Nephron (organoid): ENCODE results near the gene CCDC9B.

Experiments
- H3K27ac Mint-ChIP-seq, 3 experiments: 2 replicates each; pipeline ENCODE4 v1.8.0; 2020; ENCODE audit warnings: mixed read lengths in 3 of 3, mild to moderate bottlenecking in 2 of 3, moderate library complexity in 1 of 3
- H3K27me3 Mint-ChIP-seq: 2 replicates; pipeline ENCODE4 v1.8.0; 2021; ENCODE audit warnings: low read depth, mild to moderate bottlenecking, moderate library complexity, mixed read lengths
- H3K36me3 Mint-ChIP-seq: 2 replicates; pipeline ENCODE4 v1.8.0; 2020; ENCODE audit warnings: low read depth, mixed read lengths
- H3K4me1 Mint-ChIP-seq: 2 replicates; pipeline ENCODE4 v1.8.0; 2020; ENCODE audit warnings: mixed read lengths
- H3K4me3 Mint-ChIP-seq, 3 experiments: 2 replicates each; pipeline ENCODE4 v1.8.0; 2020; ENCODE audit warnings: mild to moderate bottlenecking in 3 of 3, mixed read lengths in 3 of 3, moderate library complexity in 2 of 3
- H3K9me3 Mint-ChIP-seq: 2 replicates; pipeline ENCODE4 v1.8.0; 2020; ENCODE audit warnings: mixed read lengths
- TF ChIP-seq, protein P1 (sequence below), 3 experiments: fragments of 200-600 bp; sonication (generic); IDR thresholded peaks; one replicate each; pipeline ENCODE4 v1.5.0; 2021; ENCODE audit warnings: antibody characterized with exemption in 3 of 3; ENCODE audit not compliant: unreplicated experiment in 3 of 3

Gene CCDC9B

DNA sequence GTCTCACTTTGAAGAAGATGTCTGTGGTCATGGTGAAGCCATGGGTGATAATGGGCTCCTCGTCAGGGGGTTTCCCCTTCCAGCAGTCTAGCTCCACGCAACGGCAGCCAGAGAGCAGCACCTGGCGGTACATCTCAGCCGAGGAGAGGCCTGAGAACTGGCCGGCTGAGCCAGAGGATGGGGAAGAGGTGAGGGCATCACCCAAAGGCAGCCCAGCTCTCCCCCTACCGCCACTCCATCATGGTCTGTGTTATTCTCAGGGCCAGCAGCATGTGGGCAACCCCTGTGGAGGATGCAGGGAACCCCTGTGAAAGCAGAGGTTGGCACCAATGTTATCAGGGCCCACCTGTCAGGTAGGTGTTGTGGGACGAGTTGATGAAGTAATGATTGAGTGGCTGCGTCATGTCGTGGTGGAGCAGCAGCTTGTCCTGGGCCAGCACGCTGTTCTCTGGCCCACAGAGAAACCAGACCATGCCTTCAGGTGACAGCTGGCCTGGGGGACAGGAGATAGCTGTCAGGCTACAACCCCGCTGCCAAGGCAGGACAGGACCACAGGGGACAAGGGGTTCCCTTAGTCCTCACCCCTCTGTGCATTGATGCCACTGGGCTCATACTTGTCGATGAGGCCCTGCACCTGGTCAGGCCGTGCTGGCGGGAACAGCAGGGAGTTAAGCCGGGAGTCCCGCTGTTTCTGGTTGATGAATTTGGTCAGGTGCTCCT is 42.4 kb downstream of the CCDC9B start:
- Mint-ChIP-seq H3K27ac (no peak overlapping the region), H3K36me3 (peaks cover 7% of the 10 kb centered on the region), H3K9me3 (peaks cover 8% of the 10 kb centered on the region), H3K4me3 (no peak overlapping the region), H3K27me3 (peaks cover 28% of the 10 kb centered on the region), H3K4me1 (no peaks in the 10 kb centered on the region)
- TF ChIP-seq, protein P1, sequence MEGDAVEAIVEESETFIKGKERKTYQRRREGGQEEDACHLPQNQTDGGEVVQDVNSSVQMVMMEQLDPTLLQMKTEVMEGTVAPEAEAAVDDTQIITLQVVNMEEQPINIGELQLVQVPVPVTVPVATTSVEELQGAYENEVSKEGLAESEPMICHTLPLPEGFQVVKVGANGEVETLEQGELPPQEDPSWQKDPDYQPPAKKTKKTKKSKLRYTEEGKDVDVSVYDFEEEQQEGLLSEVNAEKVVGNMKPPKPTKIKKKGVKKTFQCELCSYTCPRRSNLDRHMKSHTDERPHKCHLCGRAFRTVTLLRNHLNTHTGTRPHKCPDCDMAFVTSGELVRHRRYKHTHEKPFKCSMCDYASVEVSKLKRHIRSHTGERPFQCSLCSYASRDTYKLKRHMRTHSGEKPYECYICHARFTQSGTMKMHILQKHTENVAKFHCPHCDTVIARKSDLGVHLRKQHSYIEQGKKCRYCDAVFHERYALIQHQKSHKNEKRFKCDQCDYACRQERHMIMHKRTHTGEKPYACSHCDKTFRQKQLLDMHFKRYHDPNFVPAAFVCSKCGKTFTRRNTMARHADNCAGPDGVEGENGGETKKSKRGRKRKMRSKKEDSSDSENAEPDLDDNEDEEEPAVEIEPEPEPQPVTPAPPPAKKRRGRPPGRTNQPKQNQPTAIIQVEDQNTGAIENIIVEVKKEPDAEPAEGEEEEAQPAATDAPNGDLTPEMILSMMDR (IDR thresholded peaks at IDR 0.05; ENCODE audit: unreplicated experiment in 3 of 3): no peak

GRCh38 chr15:40297356-40297755 is 43.4 kb downstream of the CCDC9B start:
- Mint-ChIP-seq H3K4me1 (no peaks in the 10 kb centered on the region), H3K27me3 (peaks cover 38% of the 10 kb centered on the region), H3K27ac (no peak overlapping the region), H3K9me3 (peaks cover 8% of the 10 kb centered on the region), H3K4me3 (no peak overlapping the region), H3K36me3 (peaks cover 7% of the 10 kb centered on the region)
- TF ChIP-seq, protein P1 (IDR thresholded peaks at IDR 0.05; ENCODE audit: unreplicated experiment in 3 of 3): no peak

- H3K4me1 Mint-ChIP-seq: no peaks in the 10 kb centered on the region
- H3K27me3 Mint-ChIP-seq: peaks cover 45% of the 10 kb centered on the region
- TF ChIP-seq, protein P1 (IDR thresholded peaks at IDR 0.05; ENCODE audit: unreplicated experiment in 3 of 3): no peak
- H3K27ac Mint-ChIP-seq: no peak overlapping the region
- H3K36me3 Mint-ChIP-seq: peaks cover 7% of the 10 kb centered on the region
- H3K9me3 Mint-ChIP-seq: peaks cover 8% of the 10 kb centered on the region
- H3K4me3 Mint-ChIP-seq: no peak overlapping the region
Observed at GRCh38 chr15:40296561-40297230, 44.0 kb downstream of the CCDC9B start.

GRCh38 chr15:40295877-40296560 is 44.7 kb downstream of the CCDC9B start:
- Mint-ChIP-seq H3K4me3 (no peak overlapping the region), H3K9me3 (peaks cover 8% of the 10 kb centered on the region), H3K27ac (no peak overlapping the region), H3K27me3 (peaks cover 46% of the 10 kb centered on the region), H3K36me3 (peaks cover 7% of the 10 kb centered on the region), H3K4me1 (no peaks in the 10 kb centered on the region)
- TF ChIP-seq, protein P1 (IDR thresholded peaks at IDR 0.05; ENCODE audit: unreplicated experiment in 3 of 3): no peak

GRCh38 chr15:40295297-40295696 is 45.4 kb downstream of the CCDC9B start:
- no peak overlapping the region for H3K27ac Mint-ChIP-seq
- no peak overlapping the region for H3K4me3 Mint-ChIP-seq
- peaks cover 50% of the 10 kb centered on the region for H3K27me3 Mint-ChIP-seq
- H3K4me1 Mint-ChIP-seq: peaks cover 5% of the 10 kb centered on the region
- peaks cover 8% of the 10 kb centered on the region for H3K9me3 Mint-ChIP-seq
- H3K36me3 Mint-ChIP-seq: peaks cover 7% of the 10 kb centered on the region
- TF ChIP-seq, protein P1 (IDR thresholded peaks at IDR 0.05; ENCODE audit: unreplicated experiment in 3 of 3): no peak
